Caco-2 (cell line): ENCODE data around the gene SMS. TPM values are rescaled to one million over a fixed set of nuclear protein-coding genes. Genes with fewer than 3 reads are reported as not detected.
A peak's percentile ranks its signal among the peaks of the same experiment; 100 is the strongest.
"Not testable (repeated sequence)": the region's sequence is repeated elsewhere in the genome, so short reads cannot be mapped to it uniquely, and the experiment has no call there.

Experiments used
- BruUV-seq: library from RNA; stranded (reverse); fragments of 400-500 nt; replicated peaks from 2 replicates; lab custom pipeline; 2021; lab: Mats Ljungman, UMichigan
- CTCF ChIA-PET: fragments of 300-600 bp; sonication (Branson Sonifier 250); formaldehyde crosslinking; loops from one replicate; lab custom pipeline; 2022; ENCODE audit warnings: antibody characterized with exemption; lab: Charles Lee
- POLR2A ChIA-PET: fragments of 300-600 bp; sonication (Branson Sonifier 250); formaldehyde crosslinking; loops from one replicate; lab custom pipeline; 2022; ENCODE audit warnings: antibody characterized with exemption; lab: Charles Lee
- DNase-seq, 2 experiments: peaks; one replicate each; pipeline versions ENCODE4 v3.0.0 to v3.0.0-alpha.2; 2020 to 2022
- H3K27me3 ChIP-seq: replicated peaks from 2 replicates; pipeline ENCODE4 v1.6.0; 2011; ENCODE audit warnings: low read length; ENCODE audit not compliant: control insufficient read depth, insufficient read depth
- H3K36me3 ChIP-seq: 2 replicates; pipeline ENCODE4 v1.5.1; 2011; ENCODE audit warnings: low read length; ENCODE audit not compliant: control insufficient read depth, insufficient read depth
- H3K4me1 ChIP-seq: fragments of 250-450 bp; sonication (Bioruptor Pico); 2 replicates; pipeline ENCODE4 v1.5.1; 2020; ENCODE audit warnings: mild to moderate bottlenecking
- H3K4me3 ChIP-seq: 2 replicates; pipeline ENCODE4 v1.5.1; 2011; ENCODE audit warnings: low read depth, mild to moderate bottlenecking, control low read depth, low read length
- H3K9me3 ChIP-seq: fragments of 250-450 bp; sonication (Bioruptor Pico); 2 replicates; pipeline ENCODE4 v1.5.1; 2020; ENCODE audit warnings: mild to moderate bottlenecking, moderate library complexity
- H3K27ac Mint-ChIP-seq: one replicate; pipeline ENCODE4 v1.8.0; 2022; ENCODE audit warnings: mixed read lengths; ENCODE audit not compliant: unreplicated experiment
- H3K27me3 Mint-ChIP-seq: one replicate; pipeline ENCODE4 v1.8.0; 2022; ENCODE audit warnings: mixed read lengths; ENCODE audit not compliant: insufficient read depth, unreplicated experiment
- H3K36me3 Mint-ChIP-seq: one replicate; pipeline ENCODE4 v1.8.0; 2022; ENCODE audit warnings: mild to moderate bottlenecking, mixed read lengths; ENCODE audit not compliant: insufficient read depth, unreplicated experiment
- H3K4me1 Mint-ChIP-seq: one replicate; pipeline ENCODE4 v1.8.0; 2022; ENCODE audit warnings: low read depth, mixed read lengths; ENCODE audit not compliant: unreplicated experiment
- H3K4me3 Mint-ChIP-seq: one replicate; pipeline ENCODE4 v1.8.0; 2022; ENCODE audit warnings: mild to moderate bottlenecking, moderate library complexity, mixed read lengths; ENCODE audit not compliant: unreplicated experiment
- H3K9me3 Mint-ChIP-seq: one replicate; pipeline ENCODE4 v1.8.0; 2022; ENCODE audit warnings: mixed read lengths; ENCODE audit not compliant: unreplicated experiment
- CTCF ChIP-seq, 2 experiments: fragments of 200-600 bp in 1 of 2; IDR thresholded peaks; 1 replicate in 1 of 2; 2 replicates in 1 of 2; pipeline versions ENCODE4 v1.5.1 to v1.8.0; 2011 to 2022; ENCODE audit warnings: antibody characterized with exemption in 1 of 2, control low read depth in 1 of 2, inconsistent platforms in 1 of 2, low read depth in 1 of 2, low read length in 1 of 2, mild to moderate bottlenecking in 1 of 2, moderate library complexity in 1 of 2; ENCODE audit not compliant: insufficient read depth in 1 of 2, severe bottlenecking in 1 of 2, unreplicated experiment in 1 of 2
- intact Hi-C: fragments of 100-400 bp; cut with micrococcal nuclease; formaldehyde crosslinking; loops from one replicate; pipeline ENCODE4 v1.10.0; 2022; ENCODE audit not compliant: unreplicated experiment
- total RNA-seq: library from RNA; stranded (reverse); gene quantifications from 2 replicates; pipeline ENCODE4 v1.2.3, GENCODE V29; 2022

Gene SMS
- total RNA-seq, 1 experiment from 2014 or later: 158 TPM

- no peak for DNase-seq
- no peaks in the 10 kb centered on the region for H3K9me3 Mint-ChIP-seq
- TF ChIP-seq CTCF (IDR thresholded peaks at IDR 0.05; ENCODE audit: insufficient read depth in 1 of 2, low read depth in 1 of 2, low read length in 1 of 2, severe bottlenecking in 1 of 2, unreplicated experiment in 1 of 2): no peak
- intact Hi-C loops: no loop called here
- Histone ChIP-seq H3K36me3 (no peaks in the 10 kb centered on the region), H3K9me3 (no peaks in the 10 kb centered on the region), H3K4me1 (no peaks in the 10 kb centered on the region), H3K4me3 (no peak overlapping the region), H3K27me3 (no peaks in the 10 kb centered on the region)
- peak overlapping the region; percentile 63 for H3K27ac Mint-ChIP-seq
- peaks cover 28% of the 10 kb centered on the region for H3K36me3 Mint-ChIP-seq
- ChIA-PET POLR2A (no interaction called here), CTCF (interaction anchor here (0.6 to 0.8 kb wide), 2 partner anchors 165 to 1264 kb away, joined by 3 read pairs; no protein-coding TSS in a partner anchor)
- peak overlapping the region; percentile 47 for H3K4me3 Mint-ChIP-seq
- no TSS peak for BruUV-seq
- H3K4me1 Mint-ChIP-seq: peaks cover 14% of the 10 kb centered on the region
- no peaks in the 10 kb centered on the region for H3K27me3 Mint-ChIP-seq
These were observed 12.1 kb downstream of the SMS start for GRCh38 chrX:21952624-21953023.

GRCh38 chrX:21953195-21953830 is 12.8 kb downstream of the SMS start:
- H3K4me1 Mint-ChIP-seq: peaks cover 12% of the 10 kb centered on the region

GRCh38 chrX:21955403-21956189 is 15.1 kb downstream of the SMS start:
- no peaks in the 10 kb centered on the region for H3K9me3 Mint-ChIP-seq
- BruUV-seq: no TSS peak
- no peaks in the 10 kb centered on the region for H3K27me3 ChIP-seq
- H3K4me1 Mint-ChIP-seq: peaks cover 12% of the 10 kb centered on the region
- no peak overlapping the region for H3K4me3 ChIP-seq
- DNase-seq: no peak
- H3K4me3 Mint-ChIP-seq: no peak overlapping the region
- no peaks in the 10 kb centered on the region for H3K27me3 Mint-ChIP-seq
- no peaks in the 10 kb centered on the region for H3K9me3 ChIP-seq
- POLR2A ChIA-PET: no interaction called here
- peaks cover 23% of the 10 kb centered on the region for H3K36me3 Mint-ChIP-seq
- intact Hi-C loops: no loop called here
- H3K36me3 ChIP-seq: no peaks in the 10 kb centered on the region
- no peak overlapping the region for H3K27ac Mint-ChIP-seq
- CTCF ChIA-PET: no interaction called here
- no peaks in the 10 kb centered on the region for H3K4me1 ChIP-seq
- TF ChIP-seq CTCF (IDR thresholded peaks at IDR 0.05; ENCODE audit: insufficient read depth in 1 of 2, low read depth in 1 of 2, low read length in 1 of 2, severe bottlenecking in 1 of 2, unreplicated experiment in 1 of 2): no peak

More at GRCh38 chrX:21953195-21953830, 12.8 kb downstream of the SMS start:
- H3K4me3 ChIP-seq, DNase-seq, intact Hi-C loops, H3K4me1 ChIP-seq, H3K36me3 ChIP-seq, H3K9me3 Mint-ChIP-seq, H3K27me3 Mint-ChIP-seq, POLR2A ChIA-PET, H3K9me3 ChIP-seq, BruUV-seq, H3K27me3 ChIP-seq: not testable (repeated sequence)
- CTCF ChIA-PET: interaction anchor here (0.6 to 0.8 kb wide), 2 partner anchors 166 to 1265 kb away, joined by 3 read pairs; no protein-coding TSS in a partner anchor
- H3K27ac Mint-ChIP-seq: peak overlapping the region; percentile 63
- H3K4me3 Mint-ChIP-seq: peak overlapping the region; percentile 47
- H3K36me3 Mint-ChIP-seq: peaks cover 22% of the 10 kb centered on the region
